KOPT-K1 (cell line): ENCODE results near the gene FKBP15.

Source experiments
- H3K27ac ChIP-seq: fragments of 200-600 bp; sonication (generic); 2 replicates; pipeline ENCODE4 v1.5.1; 2016; ENCODE audit warnings: antibody characterized with exemption, mild to moderate bottlenecking, low read depth, low read length; ENCODE audit not compliant: poor library complexity, severe bottlenecking
- H3K36me3 ChIP-seq: fragments of 200-600 bp; sonication (generic); 2 replicates; pipeline ENCODE4 v1.5.1; 2017; ENCODE audit warnings: antibody characterized with exemption, mild to moderate bottlenecking, low read length, moderate library complexity; ENCODE audit not compliant: insufficient read depth
- H3K9me3 ChIP-seq: fragments of 200-600 bp; sonication (generic); 2 replicates; pipeline ENCODE4 v1.5.1; 2017; ENCODE audit warnings: antibody characterized with exemption, low read length, mild to moderate bottlenecking; ENCODE audit not compliant: insufficient read depth, poor library complexity, severe bottlenecking

FKBP15 gene

GRCh38 chr9:113177251-113177650, 43.8 kb downstream of the FKBP15 start:
- H3K27ac ChIP-seq, result no peak overlapping the region
- no peaks in the 10 kb centered on the region for H3K9me3 ChIP-seq
- H3K36me3 ChIP-seq, result peaks cover 96% of the 10 kb centered on the region

- Histone ChIP-seq H3K36me3 (peaks cover 93% of the 10 kb centered on the region), H3K9me3 (no peaks in the 10 kb centered on the region), H3K27ac (no peak overlapping the region)
These were observed 44.3 kb downstream of the FKBP15 start for GRCh38 chr9:113176803-113177202.

GRCh38 chr9:113173341-113173740, 47.7 kb downstream of the FKBP15 start:
- H3K36me3 ChIP-seq, result peaks cover 95% of the 10 kb centered on the region

GRCh38 chr9:113168809-113169208, 52.3 kb downstream of the FKBP15 start:
- no peaks in the 10 kb centered on the region for H3K9me3 ChIP-seq
- peaks cover 92% of the 10 kb centered on the region for H3K36me3 ChIP-seq
- H3K27ac ChIP-seq, result no peak overlapping the region

More at GRCh38 chr9:113173341-113173740, 47.7 kb downstream of the FKBP15 start:
- H3K9me3 ChIP-seq, result no peaks in the 10 kb centered on the region
- no peak overlapping the region for H3K27ac ChIP-seq

- no peaks in the 10 kb centered on the region for H3K9me3 ChIP-seq
- no peak overlapping the region for H3K27ac ChIP-seq
- peaks cover 97% of the 10 kb centered on the region for H3K36me3 ChIP-seq
These were observed 55.0 kb downstream of the FKBP15 start for GRCh38 chr9:113166039-113166438.

GRCh38 chr9:113164536-113165300, 56.4 kb downstream of the FKBP15 start:
- Histone ChIP-seq H3K9me3 (no peaks in the 10 kb centered on the region), H3K36me3 (peaks cover 95% of the 10 kb centered on the region), H3K27ac (no peak overlapping the region)

- no peak overlapping the region for H3K27ac ChIP-seq
- H3K36me3 ChIP-seq, result peaks cover 94% of the 10 kb centered on the region
- H3K9me3 ChIP-seq, result no peaks in the 10 kb centered on the region
These were observed 58.1 kb downstream of the FKBP15 start for GRCh38 chr9:113163001-113163400.

- H3K36me3 ChIP-seq, result peaks cover 75% of the 10 kb centered on the region
- H3K9me3 ChIP-seq, result no peaks in the 10 kb centered on the region
- H3K27ac ChIP-seq, result no peak overlapping the region
These were observed 60.5 kb downstream of the FKBP15 start for GRCh38 chr9:113160571-113160970.

- no peaks in the 10 kb centered on the region for H3K9me3 ChIP-seq
- peaks cover 55% of the 10 kb centered on the region for H3K36me3 ChIP-seq
- H3K27ac ChIP-seq, result no peak overlapping the region
These were observed 62.6 kb downstream of the FKBP15 start for GRCh38 chr9:113158446-113158845.

- H3K27ac ChIP-seq, result peak overlapping the region; percentile 59
- H3K36me3 ChIP-seq, result peaks cover 39% of the 10 kb centered on the region
- H3K9me3 ChIP-seq, result no peaks in the 10 kb centered on the region
These were observed 64.2 kb downstream of the FKBP15 start for GRCh38 chr9:113156880-113157279.

- H3K27ac ChIP-seq, result peak overlapping the region; percentile 59
- peaks cover 31% of the 10 kb centered on the region for H3K36me3 ChIP-seq
- H3K9me3 ChIP-seq, result no peaks in the 10 kb centered on the region
These were observed 65.0 kb downstream of the FKBP15 start for GRCh38 chr9:113155911-113156588.

- Histone ChIP-seq H3K9me3 (no peaks in the 10 kb centered on the region), H3K36me3 (peaks cover 22% of the 10 kb centered on the region), H3K27ac (peak overlapping the region; percentile 59)
These were observed 66.1 kb downstream of the FKBP15 start for GRCh38 chr9:113154946-113155345.

- Histone ChIP-seq H3K27ac (no peak overlapping the region), H3K9me3 (no peaks in the 10 kb centered on the region), H3K36me3 (peaks cover 19% of the 10 kb centered on the region; the same call in 1 of the 2 replicates)
These were observed 66.6 kb downstream of the FKBP15 start for GRCh38 chr9:113154471-113154870.

- Histone ChIP-seq H3K36me3 (peaks cover 10% of the 10 kb centered on the region; the same call in 1 of the 2 replicates), H3K9me3 (no peaks in the 10 kb centered on the region), H3K27ac (no peak overlapping the region)
These were observed 67.5 kb downstream of the FKBP15 start for GRCh38 chr9:113153599-113153998.

GRCh38 chr9:113152699-113153098, 68.4 kb downstream of the FKBP15 start:
- no peaks in the 10 kb centered on the region for H3K9me3 ChIP-seq
- no peak overlapping the region for H3K27ac ChIP-seq
- H3K36me3 ChIP-seq, result 0 out of 2 replicates have a peak, but pooled peaks cover under 1% of the 10 kb centered on the region
